ENCODE measurements around the gene MOB1A.
"Not testable (repeated sequence)": the region's sequence is repeated elsewhere in the genome, so short reads cannot be mapped to it uniquely, and the experiment has no call there.

Gene MOB1A

DNA sequence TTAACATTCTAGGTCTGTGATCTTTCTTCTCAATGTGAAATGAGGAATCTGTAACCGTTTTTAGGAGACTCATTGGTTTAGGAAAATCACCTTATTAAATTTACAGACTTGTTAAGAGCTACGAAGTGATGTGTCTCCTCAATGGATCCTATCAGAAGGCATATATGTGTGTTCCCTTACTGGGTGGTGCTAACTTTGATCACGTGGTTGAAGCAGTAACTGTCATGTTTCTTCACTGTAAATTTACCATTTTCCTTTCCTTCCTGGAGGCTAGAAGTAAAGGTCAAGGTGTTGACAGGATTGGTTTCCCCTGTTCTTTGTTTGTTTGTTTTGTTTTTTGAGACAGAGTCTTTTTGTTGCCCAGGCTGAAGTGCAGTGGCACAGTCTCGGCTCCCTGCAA lies 18.4 kb upstream of the MOB1A start:
- DNase-seq (ENCODE audit: insufficient read length) (no peak), FAIRE-seq (no peak)
- no peak for TF ChIP-seq POLR2A (IDR thresholded peaks at IDR 0.05; ENCODE audit: low read depth, low read length)
- TF ChIP-seq POLR2AphosphoS5 (IDR thresholded peaks at IDR 0.05; ENCODE audit: low read depth, low read length), result no peak
- TF ChIP-seq TAF1 (IDR thresholded peaks at IDR 0.05; ENCODE audit: borderline replicate concordance, low read depth, low read length), result no peak

DNA sequence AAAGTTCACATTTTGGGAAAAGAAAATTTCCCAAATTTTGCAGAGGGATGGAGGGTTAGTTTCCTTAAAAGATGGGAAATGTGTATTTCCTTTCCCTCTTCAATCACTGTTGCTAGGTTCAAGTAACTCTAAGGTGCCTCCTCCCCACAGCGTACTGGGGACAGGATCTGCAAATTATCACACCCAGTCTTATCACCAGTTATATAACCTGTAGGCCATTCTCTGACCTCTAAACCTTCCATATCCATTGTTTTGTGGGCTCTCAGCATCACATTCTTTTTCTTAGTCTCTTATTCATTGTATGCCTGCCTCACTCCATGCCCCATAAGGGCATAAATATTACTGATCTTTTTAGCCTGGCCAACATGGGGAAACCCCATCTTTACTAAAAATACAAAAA lies 16.1 kb upstream of the MOB1A start:
- TF ChIP-seq POLR2AphosphoS5 (IDR thresholded peaks at IDR 0.05; ENCODE audit: low read depth, low read length) (no peak), TAF1 (IDR thresholded peaks at IDR 0.05; ENCODE audit: borderline replicate concordance, low read depth, low read length) (no peak)
- DNase-seq (ENCODE audit: insufficient read length) (no peak), FAIRE-seq (no peak)

DNA sequence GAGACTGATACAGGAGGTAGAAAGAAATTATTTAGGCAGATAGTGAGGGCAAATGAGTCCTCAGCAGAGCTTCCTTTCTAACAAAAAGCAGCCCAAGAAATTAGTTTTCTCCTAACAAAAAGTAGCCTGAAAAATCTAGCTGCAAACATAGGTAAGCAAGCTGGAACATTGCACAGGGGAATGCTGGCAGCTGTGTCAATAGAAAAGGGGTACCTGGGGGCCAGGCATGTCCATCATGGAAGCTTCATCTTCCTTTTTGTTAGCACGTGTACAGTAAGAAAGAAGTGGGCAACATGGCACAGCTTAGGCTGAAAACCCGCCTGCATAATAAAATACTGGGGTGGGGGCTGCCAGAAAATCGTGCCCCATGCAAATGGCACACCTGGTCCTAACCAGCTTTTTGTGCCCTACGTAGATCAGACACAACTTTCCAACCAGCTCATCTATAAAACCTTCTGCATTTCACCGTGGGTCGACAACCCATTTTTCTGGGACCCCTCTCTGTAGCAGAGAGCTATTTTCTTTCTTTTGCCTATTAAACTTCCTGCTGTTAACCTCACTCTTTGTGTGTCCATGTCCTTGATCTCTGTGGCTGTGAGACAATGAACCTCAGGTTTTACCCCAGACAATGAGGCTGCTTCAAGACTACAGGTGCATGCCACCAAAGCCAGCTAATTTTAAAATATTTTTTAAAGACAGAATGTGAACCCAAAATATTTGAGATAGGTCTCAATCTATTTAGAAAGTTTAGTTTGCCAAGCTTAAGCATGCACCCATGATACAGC lies 13.1 kb upstream of the MOB1A start:
- no peak for FAIRE-seq
- TF ChIP-seq TAF1 (IDR thresholded peaks at IDR 0.05; ENCODE audit: borderline replicate concordance, low read depth, low read length) (no peak), POLR2A (IDR thresholded peaks at IDR 0.05; ENCODE audit: low read depth, low read length) (no peak), POLR2AphosphoS5 (IDR thresholded peaks at IDR 0.05; ENCODE audit: low read depth, low read length) (no peak)
- DNase-seq (ENCODE audit: insufficient read length), result no peak

DNA sequence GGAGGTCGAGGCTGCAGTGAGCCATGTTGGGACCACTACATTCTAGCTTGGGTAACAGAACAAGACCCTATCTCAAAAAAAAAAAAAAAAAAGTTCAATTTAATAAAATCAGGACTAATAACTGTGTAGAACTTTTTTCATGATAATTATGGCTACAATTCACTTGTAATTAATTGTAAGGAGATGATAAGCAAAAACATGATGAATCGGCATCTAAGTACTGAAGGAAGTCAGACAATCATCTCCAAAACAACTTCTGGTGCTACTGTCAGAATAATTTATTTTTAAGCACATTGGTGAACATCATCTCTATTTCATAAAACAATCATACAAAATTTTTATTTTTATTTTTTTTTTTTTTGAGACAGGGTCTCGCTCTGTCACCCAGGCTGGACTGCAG lies 10.0 kb upstream of the MOB1A start:
- FAIRE-seq (no peak), DNase-seq (ENCODE audit: insufficient read length) (no peak)
- no peak for TF ChIP-seq POLR2AphosphoS5 (IDR thresholded peaks at IDR 0.05; ENCODE audit: low read depth, low read length)
- TF ChIP-seq TAF1 (IDR thresholded peaks at IDR 0.05; ENCODE audit: borderline replicate concordance, low read depth, low read length), result no peak
- no peak for TF ChIP-seq POLR2A (IDR thresholded peaks at IDR 0.05; ENCODE audit: low read depth, low read length)

DNA sequence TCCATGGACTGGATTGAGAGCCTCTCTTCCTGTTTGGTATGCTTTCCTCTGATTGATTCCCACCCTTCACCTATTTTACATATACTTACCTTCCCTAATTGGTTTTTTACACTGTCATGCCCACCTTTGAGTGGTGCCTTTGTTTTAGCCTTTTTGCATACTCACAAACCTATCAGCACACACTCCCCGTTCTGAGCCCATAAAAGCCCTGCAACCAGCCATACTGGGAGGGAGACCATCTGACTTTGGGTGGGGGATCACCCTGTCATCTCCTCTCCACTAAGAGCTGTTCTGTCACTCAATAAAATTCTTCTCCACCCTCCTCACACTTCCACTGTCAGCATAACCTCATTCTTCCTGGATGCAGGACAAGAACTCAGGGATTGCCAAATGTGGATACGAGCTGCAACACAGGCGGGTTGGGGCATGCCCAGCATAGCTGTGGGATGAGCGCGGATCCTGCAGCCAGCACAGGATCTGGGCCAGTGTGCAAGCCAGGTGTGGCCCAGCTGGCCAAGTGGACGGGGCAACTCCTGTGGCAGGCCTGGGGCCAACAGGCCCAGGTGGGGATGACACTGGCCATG lies 9.4 kb upstream of the MOB1A start:
- TF ChIP-seq POLR2A (IDR thresholded peaks at IDR 0.05; ENCODE audit: low read depth, low read length) (no peak), POLR2AphosphoS5 (IDR thresholded peaks at IDR 0.05; ENCODE audit: low read depth, low read length) (no peak), TAF1 (IDR thresholded peaks at IDR 0.05; ENCODE audit: borderline replicate concordance, low read depth, low read length) (no peak)
- DNase-seq (ENCODE audit: insufficient read length) (no peak), FAIRE-seq (no peak)

DNA sequence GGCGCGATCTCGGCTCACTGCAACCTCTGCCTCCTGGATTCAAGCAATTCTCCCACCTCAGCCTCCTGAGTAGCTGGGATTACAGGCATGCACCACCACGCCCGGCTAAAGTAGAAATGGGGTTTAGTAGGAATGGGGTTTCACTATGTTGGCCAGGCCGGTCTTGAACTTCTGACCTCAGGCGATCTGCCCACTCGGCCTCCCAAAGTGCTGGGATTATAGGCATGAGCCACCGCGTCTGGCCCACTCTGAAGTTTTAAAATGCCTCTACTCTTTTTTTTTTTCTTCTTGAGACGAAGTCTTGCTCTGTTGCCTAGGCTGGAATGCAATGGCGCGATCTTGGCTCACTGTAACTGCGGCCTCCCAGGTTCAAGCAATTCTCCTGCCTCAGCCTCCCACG lies 8.0 kb upstream of the MOB1A start:
- DNase-seq (ENCODE audit: insufficient read length); FAIRE-seq: not testable (repeated sequence)

DNA sequence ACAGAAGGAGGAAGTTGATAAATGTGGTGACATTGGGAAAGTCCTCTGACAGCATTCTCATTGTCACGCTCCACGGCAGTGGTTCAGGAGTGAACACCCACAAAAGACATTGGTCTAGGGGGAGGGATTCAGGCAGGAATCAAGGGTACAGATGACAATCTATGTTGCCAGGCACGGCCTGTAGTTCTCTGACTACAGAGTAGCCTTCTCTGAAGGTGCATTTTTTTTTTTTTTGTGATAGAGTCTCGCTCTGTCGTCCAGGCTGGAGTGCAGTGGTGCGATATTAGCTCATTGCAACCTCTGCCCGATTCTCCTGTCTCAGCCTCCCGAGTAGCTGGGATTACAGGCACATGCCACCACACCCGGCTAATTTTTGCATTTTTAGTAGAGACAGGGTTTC lies 7.4 kb upstream of the MOB1A start:
- DNase-seq (ENCODE audit: insufficient read length) (peak; percentile 32), FAIRE-seq (peak; percentile 93)
- no peak for TF ChIP-seq POLR2A (IDR thresholded peaks at IDR 0.05; ENCODE audit: low read depth, low read length)
- peak; percentile 40; the same call in 1 of the 2 replicates for TF ChIP-seq POLR2AphosphoS5 (IDR thresholded peaks at IDR 0.05; ENCODE audit: low read depth, low read length)

DNA sequence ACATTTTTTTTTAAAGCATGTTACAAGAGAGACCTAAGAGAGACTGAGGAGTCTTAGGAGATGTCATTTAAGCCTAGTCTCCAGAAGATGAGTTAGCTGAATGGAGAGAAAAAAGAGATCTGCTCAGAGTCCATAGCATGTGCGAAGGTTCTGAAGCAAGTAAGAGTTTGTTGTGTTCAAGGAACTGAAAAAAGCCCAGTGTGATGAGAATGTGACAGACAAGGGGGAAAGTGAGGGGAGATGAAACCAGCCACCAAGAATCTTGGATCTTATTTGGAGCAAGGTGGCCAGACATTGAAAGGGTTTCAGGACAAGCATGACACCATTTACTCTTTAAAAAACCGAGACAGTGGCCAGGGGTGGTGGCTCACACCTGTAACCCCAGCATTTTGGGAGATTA lies 5.2 kb upstream of the MOB1A start:
- DNase-seq (ENCODE audit: insufficient read length), result no peak
- TF ChIP-seq POLR2AphosphoS5 (IDR thresholded peaks at IDR 0.05; ENCODE audit: low read depth, low read length) (no peak), POLR2A (IDR thresholded peaks at IDR 0.05; ENCODE audit: low read depth, low read length) (no peak), TAF1 (IDR thresholded peaks at IDR 0.05; ENCODE audit: borderline replicate concordance, low read depth, low read length) (no peak)
- FAIRE-seq, result no peak

DNA sequence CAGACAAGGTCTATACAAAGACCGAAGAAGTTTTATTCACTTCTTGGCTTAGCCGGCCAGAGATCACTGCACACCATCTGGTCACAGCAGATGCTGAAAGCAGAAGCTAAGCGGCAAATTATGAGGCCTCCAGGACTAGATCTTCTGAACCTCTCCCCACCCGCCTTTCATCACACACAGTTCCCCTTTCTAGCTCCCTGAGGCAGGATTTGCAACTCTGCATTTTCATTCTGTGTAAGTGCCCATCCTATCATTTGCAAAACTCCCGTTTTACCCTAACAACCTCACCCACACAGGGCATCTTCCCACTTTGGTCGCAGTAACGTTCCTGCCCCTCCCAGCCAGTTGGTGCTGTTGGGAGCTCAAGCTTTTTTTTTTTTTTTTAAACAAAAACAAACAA lies 3.1 kb upstream of the MOB1A start:
- DNase-seq (ENCODE audit: insufficient read length) (peak; percentile 22), FAIRE-seq (peak; percentile 88)
- peak; percentile 46; the same call in 1 of the 2 replicates for TF ChIP-seq POLR2AphosphoS5 (IDR thresholded peaks at IDR 0.05; ENCODE audit: low read depth, low read length)
- peak; percentile 50; the same call in 1 of the 2 replicates for TF ChIP-seq POLR2A (IDR thresholded peaks at IDR 0.05; ENCODE audit: low read depth, low read length)
- TF ChIP-seq TAF1 (IDR thresholded peaks at IDR 0.05; ENCODE audit: borderline replicate concordance, low read depth, low read length), result no peak

DNA sequence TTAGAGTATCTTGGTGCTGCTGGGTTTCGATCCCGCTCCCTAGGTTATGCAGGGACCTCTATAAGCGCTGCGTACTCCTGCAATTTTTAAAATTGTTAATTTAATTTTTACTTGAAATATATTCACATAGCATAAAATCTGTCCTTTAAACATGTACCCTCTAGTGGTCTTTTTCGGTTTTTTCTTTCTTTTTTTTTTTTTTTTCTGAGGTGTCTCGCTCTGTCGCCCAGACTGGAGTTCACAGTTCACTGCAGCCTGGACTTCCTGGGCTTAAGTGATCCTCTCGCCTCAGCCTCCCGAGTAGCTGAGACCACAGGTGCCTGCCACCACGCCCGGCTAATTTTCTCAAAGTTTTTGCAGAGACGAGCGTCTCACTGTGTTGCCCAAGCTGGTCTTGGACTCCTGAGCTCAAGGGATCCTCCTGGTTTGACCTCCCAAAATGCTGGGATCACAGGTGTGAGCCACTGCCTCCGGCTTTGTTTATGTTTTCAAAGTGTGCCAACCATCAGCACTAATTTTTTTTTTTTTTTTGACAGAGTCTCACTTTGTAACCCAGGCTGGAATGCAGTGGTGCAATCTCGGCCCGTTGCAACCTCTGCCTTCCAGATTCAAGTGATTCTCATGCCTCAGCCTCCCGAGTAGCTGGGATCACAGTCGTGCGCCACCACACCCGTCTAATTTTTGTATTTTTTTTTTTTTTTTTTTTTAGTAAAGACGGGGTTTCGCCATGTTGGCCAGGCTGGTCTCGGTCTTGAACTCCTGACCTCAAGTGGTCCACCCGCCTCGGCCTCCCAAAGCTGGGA lies 585 bp upstream of the MOB1A start:
- TF ChIP-seq POLR2A (IDR thresholded peaks at IDR 0.05; ENCODE audit: low read depth, low read length), result no peak
- no peak for TF ChIP-seq POLR2AphosphoS5 (IDR thresholded peaks at IDR 0.05; ENCODE audit: low read depth, low read length)
- TF ChIP-seq TAF1 (IDR thresholded peaks at IDR 0.05; ENCODE audit: borderline replicate concordance, low read depth, low read length), result no peak
- FAIRE-seq (no peak), DNase-seq (ENCODE audit: insufficient read length) (no peak)

DNA sequence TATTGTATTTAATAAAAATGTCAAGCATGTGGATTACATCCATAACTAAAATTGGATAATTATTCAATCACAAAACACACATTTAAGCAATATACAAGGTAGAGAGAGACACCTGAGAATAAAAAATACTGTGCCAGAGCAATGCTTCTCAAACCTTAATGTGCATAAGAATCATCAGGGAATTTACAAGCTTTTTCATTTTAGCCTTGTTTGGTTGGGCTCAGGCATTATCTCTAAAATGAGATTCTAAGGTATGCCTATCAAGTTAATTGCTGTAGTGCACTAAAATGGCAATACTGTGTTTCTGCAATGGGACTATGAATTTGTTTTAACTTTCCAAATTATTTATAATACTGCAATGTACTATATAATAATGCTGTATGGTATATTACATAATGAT lies 983 bp downstream of the MOB1A start:
- FAIRE-seq, result no peak
- DNase-seq (ENCODE audit: insufficient read length), result no peak
- TF ChIP-seq POLR2A (IDR thresholded peaks at IDR 0.05; ENCODE audit: low read depth, low read length), result no peak
- TF ChIP-seq TAF1 (IDR thresholded peaks at IDR 0.05; ENCODE audit: borderline replicate concordance, low read depth, low read length), result no peak
- no peak for TF ChIP-seq POLR2AphosphoS5 (IDR thresholded peaks at IDR 0.05; ENCODE audit: low read depth, low read length)

DNA sequence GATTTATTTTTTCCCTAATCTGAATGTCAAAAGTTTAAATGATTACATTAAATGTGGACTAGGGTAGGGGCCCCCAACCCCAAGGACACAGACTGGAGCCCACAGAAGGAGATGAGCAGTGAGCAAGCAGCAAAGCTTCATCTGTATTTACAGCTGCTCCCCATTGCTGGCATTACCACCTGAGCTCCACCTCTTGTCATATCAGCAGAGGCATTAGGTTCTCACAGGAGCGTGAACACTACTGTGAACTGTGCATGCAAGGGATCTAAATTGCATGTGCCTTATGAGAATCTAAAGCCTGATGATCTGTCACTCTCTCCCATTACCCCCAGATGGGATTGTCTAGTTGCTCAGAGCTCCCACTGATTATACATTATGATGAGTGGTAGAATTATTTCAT lies 3.8 kb downstream of the MOB1A start:
- DNase-seq (ENCODE audit: insufficient read length) (no peak), FAIRE-seq (no peak)
- TF ChIP-seq POLR2A (IDR thresholded peaks at IDR 0.05; ENCODE audit: low read depth, low read length) (no peak), POLR2AphosphoS5 (IDR thresholded peaks at IDR 0.05; ENCODE audit: low read depth, low read length) (no peak), TAF1 (IDR thresholded peaks at IDR 0.05; ENCODE audit: borderline replicate concordance, low read depth, low read length) (no peak)

All from GM12892 (cell line).